Liver (tissue), 9 donors: ENCODE results near the gene ATAD3A. TPM values are rescaled to one million over a fixed set of nuclear protein-coding genes. Genes with fewer than 3 reads are reported as not detected.

Source experiments
- DNase-seq: peaks from one replicate; pipeline ENCODE4 v3.0.0-alpha.2; 2017; ENCODE audit warnings: low spot score
- H3K27ac ChIP-seq, 2 donors: one replicate each; pipeline ENCODE4 v1.7.0; 2013; ENCODE audit warnings: inconsistent platforms in 2 of 2, low read length in 2 of 2, control low read depth in 1 of 2, low read depth in 1 of 2, mild to moderate bottlenecking in 1 of 2
- H3K27me3 ChIP-seq, 4 donors: one replicate each; pipeline versions ENCODE4 v1.6.1 to v1.7.0; 2013; ENCODE audit warnings: low read length in 3 of 4, inconsistent platforms in 1 of 4, mild to moderate bottlenecking in 1 of 4, moderate library complexity in 1 of 4; ENCODE audit not compliant: control insufficient read depth in 4 of 4, insufficient read depth in 4 of 4
- H3K36me3 ChIP-seq, 4 donors: one replicate each; pipeline versions ENCODE4 v1.6.1 to v1.7.0; 2013; ENCODE audit warnings: low read length in 3 of 4, mild to moderate bottlenecking in 3 of 4, low read depth in 1 of 4, moderate library complexity in 1 of 4; ENCODE audit not compliant: control insufficient read depth in 4 of 4, insufficient read depth in 3 of 4
- H3K4me1 ChIP-seq, 4 donors: one replicate each; pipeline versions ENCODE4 v1.6.1 to v1.7.0; 2013; ENCODE audit warnings: low read length in 3 of 4, mild to moderate bottlenecking in 3 of 4, moderate library complexity in 1 of 4; ENCODE audit not compliant: control insufficient read depth in 4 of 4, insufficient read depth in 4 of 4
- H3K4me3 ChIP-seq, 3 donors: one replicate each; pipeline versions ENCODE4 v1.6.1 to v1.7.0; 2013; ENCODE audit warnings: low read length in 3 of 3, control low read depth in 1 of 3, low read depth in 1 of 3, mild to moderate bottlenecking in 1 of 3
- H3K9ac ChIP-seq, 2 donors: one replicate each; pipeline ENCODE4 v1.7.0; 2013; ENCODE audit warnings: low read length in 2 of 2, mild to moderate bottlenecking in 2 of 2, moderate library complexity in 2 of 2, control low read depth in 1 of 2, low read depth in 1 of 2
- H3K9me3 ChIP-seq, 4 donors: one replicate each; pipeline versions ENCODE4 v1.6.1 to v1.7.0; 2013; ENCODE audit warnings: low read length in 3 of 4; ENCODE audit not compliant: control insufficient read depth in 4 of 4
- ATF3 ChIP-seq: IDR thresholded peaks from 2 replicates; pipeline ENCODE4 v1.6.1; 2016; ENCODE audit warnings: antibody characterized with exemption
- CTCF ChIP-seq: fragments of 150-350 bp; IDR thresholded peaks from 2 replicates; pipeline ENCODE4 v1.5.1; 2017; ENCODE audit warnings: improper control_type of control experiment, low read depth, low read length; ENCODE audit not compliant: missing input control
- EGR1 ChIP-seq, 2 donors: IDR thresholded peaks; 2 replicates each; pipeline ENCODE4 v1.6.1; 2016 to 2018; ENCODE audit warnings: antibody characterized with exemption in 2 of 2, low read depth in 2 of 2
- FOXA1 ChIP-seq: IDR thresholded peaks from 2 replicates; pipeline ENCODE4 v1.6.1; 2016; ENCODE audit warnings: antibody characterized with exemption
- FOXA2 ChIP-seq: IDR thresholded peaks from 2 replicates; pipeline ENCODE4 v1.6.1; 2016; ENCODE audit warnings: antibody characterized with exemption
- GABPA ChIP-seq, 2 donors: IDR thresholded peaks in 1 of 2; conservative IDR thresholded peaks in 1 of 2; 2 replicates each; pipeline ENCODE4 v1.6.1; 2016; ENCODE audit warnings: antibody characterized with exemption in 2 of 2, mild to moderate bottlenecking in 1 of 2, moderate library complexity in 1 of 2
- HNF4A ChIP-seq, 2 donors: conservative IDR thresholded peaks; 2 replicates each; pipeline ENCODE4 v1.6.1; 2016; ENCODE audit warnings: antibody characterized with exemption in 2 of 2, mild to moderate bottlenecking in 2 of 2
- HNF4G ChIP-seq: IDR thresholded peaks from 2 replicates; pipeline ENCODE4 v1.6.1; 2016; ENCODE audit warnings: antibody characterized with exemption
- JUND ChIP-seq, 2 donors: IDR thresholded peaks; 2 replicates each; pipeline ENCODE4 v1.6.1; 2016; ENCODE audit warnings: antibody characterized with exemption in 2 of 2
- MAX ChIP-seq: IDR thresholded peaks from 2 replicates; pipeline ENCODE4 v1.6.1; 2016; ENCODE audit warnings: antibody characterized with exemption
- NR2F2 ChIP-seq: IDR thresholded peaks from 2 replicates; pipeline ENCODE4 v1.6.1; 2016; ENCODE audit warnings: antibody characterized with exemption
- RAD21 ChIP-seq, 2 donors: IDR thresholded peaks; 2 replicates each; pipeline ENCODE4 v1.6.1; 2016; ENCODE audit warnings: antibody characterized with exemption in 2 of 2, mild to moderate bottlenecking in 2 of 2
- REST ChIP-seq: IDR thresholded peaks from 2 replicates; pipeline ENCODE4 v1.6.1; 2016; ENCODE audit warnings: antibody characterized with exemption, mild to moderate bottlenecking
- RXRA ChIP-seq, 2 donors: IDR thresholded peaks; 2 replicates each; pipeline ENCODE4 v1.6.1; 2017 to 2018; ENCODE audit warnings: antibody characterized with exemption in 2 of 2, mild to moderate bottlenecking in 1 of 2
- SP1 ChIP-seq: IDR thresholded peaks from 2 replicates; pipeline ENCODE4 v1.6.1; 2018; ENCODE audit warnings: antibody characterized with exemption, mild to moderate bottlenecking
- TAF1 ChIP-seq: conservative IDR thresholded peaks from 2 replicates; pipeline ENCODE4 v1.6.1; 2016; ENCODE audit warnings: antibody characterized with exemption, mild to moderate bottlenecking
- YY1 ChIP-seq: IDR thresholded peaks from 2 replicates; pipeline ENCODE4 v1.6.1; 2016; ENCODE audit warnings: antibody characterized with exemption, mild to moderate bottlenecking
- ZBTB33 ChIP-seq: IDR thresholded peaks from 2 replicates; pipeline ENCODE4 v1.6.1; 2016; ENCODE audit warnings: antibody characterized with exemption
- WGBS: extraction: QIAGEN DNeasy Blood & Tissue Kit; methylation state at CpG from one replicate; pipeline ENCODE4 v1.1.7; 2013; 5-methylcytosine and 5-hydroxymethylcytosine counted together
- polyA plus RNA-seq, 2 donors: library from polyadenylated mRNA; stranded (reverse) in 1 of 2; unstranded in 1 of 2; fragments of 200-250 nt in 1 of 2; fragments of >200 nt in 1 of 2; fragmentation: Nextera tagmentation in 1 of 2; extraction: Ambion mirVana in 1 of 2; gene quantifications; one replicate each; pipeline versions ENCODE4 v1.2.1 to v1.2.3, GENCODE V29; 2013 to 2015
- total RNA-seq, 2 donors: library from RNA; depleted of rRNA; stranded (reverse); fragments of >200 nt; gene quantifications; one replicate each; pipeline ENCODE4 v1.2.3, GENCODE V29; 2014
- donor health status: healthy.
- donor health status: healthy.
- donor health status: healthy.
- donor health status: healthy.
- donor health status: healthy.

Gene ATAD3A
- total and polyA plus RNA-seq, 4 donors = 7.2 to 20.0 (median 15.8) TPM

GRCh38 chr1:1582585-1583346 is 70.8 kb downstream of the ATAD3A start:
- 75% methylated on average over 9 of the region's 9 CpGs for WGBS

GRCh38 chr1:1583347-1584010 is 71.5 kb downstream of the ATAD3A start:
- TF ChIP-seq RXRA (IDR thresholded peaks at IDR 0.05) (no peak), GABPA (IDR thresholded peaks at IDR 0.05 in 1 of 2, conservative IDR thresholded peaks at IDR 0.05 in 1 of 2) (no peak), MAX (no peak), YY1 (no peak), FOXA1 (no peak), FOXA2 (no peak), ATF3 (no peak), EGR1 (IDR thresholded peaks at IDR 0.05; ENCODE audit: low read depth in 2 of 2) (no peak), REST (no peak), HNF4G (no peak), ZBTB33 (no peak), RAD21 (IDR thresholded peaks at IDR 0.05) (no peak), SP1 (no peak), HNF4A (conservative IDR thresholded peaks at IDR 0.05) (no peak), TAF1 (no peak), CTCF (no peak), JUND (IDR thresholded peaks at IDR 0.05) (no peak), NR2F2 (no peak)
- DNase-seq = no peak
- H3K9me3 ChIP-seq = no peaks in the 10 kb centered on the region
- 86% methylated on average over 23 of the region's 23 CpGs for WGBS
- no peaks in the 10 kb centered on the region for H3K36me3 ChIP-seq
- no peak overlapping the region for H3K4me3 ChIP-seq
- no peak overlapping the region for H3K9ac ChIP-seq
- H3K27ac ChIP-seq = no peak overlapping the region
- H3K27me3 ChIP-seq = no peaks in the 10 kb centered on the region
- H3K4me1 ChIP-seq = no peaks in the 10 kb centered on the region

More at GRCh38 chr1:1582585-1583346, 70.8 kb downstream of the ATAD3A start:
- Histone ChIP-seq H3K27me3 (no peaks in the 10 kb centered on the region), H3K27ac (no peak overlapping the region), H3K4me1 (no peaks in the 10 kb centered on the region), H3K36me3 (no peaks in the 10 kb centered on the region), H3K4me3 (no peak overlapping the region), H3K9me3 (no peaks in the 10 kb centered on the region), H3K9ac (no peak overlapping the region)
- DNase-seq = no peak
- TF ChIP-seq NR2F2 = no peak
